ENCODE results near the gene SPATS2L.
"Not testable (repeated sequence)": the region's sequence is repeated elsewhere in the genome, so short reads cannot be mapped to it uniquely, and the experiment has no call there.

The SPATS2L gene

DNA sequence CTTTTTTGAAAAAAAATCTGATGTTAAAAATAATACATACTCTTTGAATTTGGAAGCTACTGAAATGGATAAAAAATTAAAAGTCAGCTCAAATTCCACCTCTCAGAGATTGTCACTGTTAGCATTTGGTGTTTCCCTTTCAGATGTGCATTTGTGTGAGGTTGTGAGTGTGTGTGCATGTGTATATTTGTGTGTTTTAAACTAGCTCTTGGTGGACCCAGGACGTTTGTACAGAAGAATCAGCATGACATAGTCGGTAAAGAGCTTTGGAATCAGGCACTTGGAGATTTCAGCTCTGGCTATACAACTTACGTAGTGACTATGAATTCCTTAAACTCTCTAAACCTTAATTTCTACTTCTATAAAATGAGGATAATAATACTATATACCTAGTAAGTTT is 14.5 kb downstream of the SPATS2L start:
- no peak for DNase-seq

DNA sequence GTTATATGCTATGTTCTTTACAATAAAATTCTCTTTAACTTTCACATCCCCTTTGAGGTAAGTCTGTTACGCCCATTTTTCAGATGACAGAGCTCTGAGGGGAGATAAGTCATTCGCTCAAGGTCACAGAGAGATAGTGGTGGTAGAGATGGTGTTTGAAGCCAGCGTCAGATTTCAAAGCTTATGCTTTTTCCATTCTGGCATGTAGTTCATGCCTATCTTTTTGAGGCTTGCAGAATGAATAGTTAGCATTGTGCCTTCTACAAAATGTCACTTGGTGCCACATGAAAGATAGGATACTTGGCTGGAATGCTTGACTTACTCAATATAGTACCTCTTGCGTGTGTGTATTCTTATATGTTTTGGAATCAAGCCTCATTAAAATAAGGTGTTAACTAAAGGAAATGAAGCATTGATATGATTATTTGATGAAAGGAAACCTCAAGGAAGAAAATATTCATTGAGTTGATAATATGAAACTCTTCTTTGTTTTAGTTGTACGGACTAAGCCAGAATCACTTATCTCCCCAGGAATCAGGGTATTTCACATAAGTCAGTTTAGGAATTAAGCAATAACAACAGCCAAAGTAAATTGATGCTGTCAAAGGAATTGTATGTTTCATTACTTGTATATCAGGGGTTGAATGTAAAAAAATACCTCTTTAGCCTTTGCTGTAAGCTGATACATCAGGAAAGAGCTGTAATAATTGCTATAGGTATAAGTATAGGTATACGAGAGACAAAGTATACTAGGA is 15.5 kb downstream of the SPATS2L start:
- DNase-seq: no peak

GRCh38 chr2:200322607-200323006 is 16.1 kb downstream of the SPATS2L start:
- DNase-seq: no peak

DNA sequence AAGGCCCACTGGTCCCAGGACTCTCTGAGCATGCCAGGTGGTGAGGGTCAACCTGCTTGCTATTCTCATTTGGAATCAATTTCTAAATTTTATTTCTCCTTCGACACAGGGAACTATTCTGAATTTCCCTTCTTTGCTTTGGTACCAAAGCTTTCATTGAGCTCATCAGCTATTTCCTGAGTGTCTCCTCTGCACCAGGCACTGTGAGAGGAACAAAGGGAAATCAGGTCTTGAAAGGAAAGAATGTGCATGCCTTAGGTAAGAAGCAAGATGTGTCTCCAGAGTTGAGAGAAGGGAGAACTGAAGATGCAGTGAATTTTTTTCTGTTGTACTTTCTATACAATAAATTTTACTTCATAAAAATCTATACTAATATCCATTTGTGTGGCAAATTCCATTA is 17.9 kb downstream of the SPATS2L start:
- no peak for DNase-seq

DNA sequence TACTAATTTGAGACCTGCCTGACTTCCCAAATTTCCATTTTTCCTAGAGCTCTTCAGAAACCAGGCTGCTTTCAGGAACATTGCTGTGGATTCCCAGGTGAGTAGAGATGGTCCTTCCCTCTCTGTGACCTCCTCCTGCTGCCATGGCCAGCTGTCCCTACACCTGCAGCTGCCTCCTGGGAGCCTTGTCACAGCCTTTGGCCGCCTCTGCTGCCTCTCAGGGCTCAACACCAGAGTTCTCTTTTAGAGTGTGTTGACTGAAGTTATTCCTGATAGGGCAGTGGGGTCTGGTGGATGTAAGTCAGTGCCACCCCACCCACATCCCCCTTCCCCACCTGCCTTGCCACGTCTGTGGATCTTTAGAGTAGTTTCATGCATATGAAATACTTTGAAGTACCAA is 22.9 kb downstream of the SPATS2L start:
- DNase-seq: no peak

DNA sequence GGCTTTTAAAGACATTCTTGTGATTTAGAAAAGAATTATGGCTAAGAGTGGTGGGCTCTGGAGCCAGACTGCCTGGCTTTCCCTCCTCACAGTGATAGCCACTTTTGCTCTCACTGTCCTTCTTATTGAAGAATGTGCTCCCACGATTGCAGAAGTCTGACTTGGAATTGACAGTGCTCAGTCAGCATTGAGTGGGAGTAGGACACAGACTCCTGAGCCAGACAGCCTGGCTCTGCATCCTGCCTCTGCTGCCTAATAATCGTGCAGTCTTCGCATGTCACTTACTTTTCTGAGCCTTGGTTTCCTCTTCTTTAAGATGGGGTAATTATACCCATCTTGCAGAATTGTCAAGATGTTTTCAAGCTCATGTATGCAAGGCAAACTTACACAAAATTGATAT is 23.3 kb downstream of the SPATS2L start:
- DNase-seq: no peak

GRCh38 chr2:200330351-200331060 is 24.0 kb downstream of the SPATS2L start:
- no peak for DNase-seq

DNA sequence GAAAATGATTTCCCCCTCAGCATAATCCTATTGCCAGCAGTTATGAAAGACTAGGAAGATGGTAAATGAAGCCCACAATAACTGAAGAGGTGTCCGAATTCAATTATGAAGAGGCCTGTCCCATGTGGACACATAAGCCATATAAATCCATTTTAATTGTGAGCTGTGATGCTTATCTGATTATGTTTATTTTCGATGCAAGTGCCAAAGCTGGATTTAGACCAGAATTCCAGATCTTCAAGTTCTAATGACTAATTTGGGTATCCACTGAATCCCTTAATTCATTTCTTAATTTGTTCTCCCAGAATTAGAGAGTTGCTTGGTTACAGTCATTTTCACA is 24.5 kb downstream of the SPATS2L start:
- DNase-seq: no peak

- peak; percentile 34 for DNase-seq
Measured at GRCh38 chr2:200335657-200336056, 29.2 kb downstream of the SPATS2L start.

DNA sequence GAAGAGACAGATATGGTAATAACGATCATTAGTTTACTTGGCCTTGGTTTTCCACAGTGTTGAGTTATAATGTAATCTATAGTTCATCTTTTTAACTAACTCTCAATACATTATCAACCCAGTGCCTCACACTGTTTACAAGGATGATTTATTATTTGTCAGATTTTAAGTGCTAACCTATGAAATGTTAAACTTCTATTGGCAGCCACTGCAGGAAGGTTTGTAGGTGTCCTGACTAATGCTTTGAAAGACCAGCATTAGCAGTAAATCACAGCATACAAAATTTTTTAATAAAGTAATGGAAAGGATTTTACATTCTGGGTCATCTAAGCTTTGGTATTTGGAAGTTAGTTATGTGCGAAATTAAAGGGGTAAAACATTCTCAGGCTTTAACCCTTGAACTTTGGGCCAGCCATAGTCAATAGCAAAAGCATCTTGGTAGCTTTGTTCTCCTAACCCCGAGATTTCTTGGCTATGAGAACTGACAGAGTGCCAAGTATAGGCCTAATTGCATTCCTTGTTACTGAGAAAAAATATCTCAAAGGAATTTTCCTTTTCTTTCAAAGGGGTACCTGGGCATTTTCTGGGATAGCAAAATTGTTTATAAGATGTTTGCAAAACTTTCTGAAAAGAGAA is 30.6 kb downstream of the SPATS2L start:
- DNase-seq: no peak

DNA sequence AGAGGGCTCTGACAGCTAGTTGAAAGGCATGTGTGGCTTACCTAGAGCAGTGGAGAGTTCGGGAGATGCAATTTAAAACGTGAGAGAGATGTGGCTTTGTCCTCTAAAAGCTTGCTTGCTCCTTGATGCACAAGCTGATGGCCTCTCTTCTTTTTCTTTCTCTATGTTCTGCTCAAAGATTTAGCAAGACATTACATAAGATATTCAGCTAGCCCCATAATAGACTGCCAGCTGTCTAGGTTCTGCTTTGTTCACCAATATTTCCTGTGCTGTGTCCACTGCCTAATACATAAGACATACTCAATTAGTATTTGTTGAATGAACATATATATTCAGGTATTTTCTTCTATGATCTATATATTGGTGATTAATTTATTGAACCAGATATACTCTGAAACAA is 31.1 kb downstream of the SPATS2L start:
- DNase-seq: no peak

DNA sequence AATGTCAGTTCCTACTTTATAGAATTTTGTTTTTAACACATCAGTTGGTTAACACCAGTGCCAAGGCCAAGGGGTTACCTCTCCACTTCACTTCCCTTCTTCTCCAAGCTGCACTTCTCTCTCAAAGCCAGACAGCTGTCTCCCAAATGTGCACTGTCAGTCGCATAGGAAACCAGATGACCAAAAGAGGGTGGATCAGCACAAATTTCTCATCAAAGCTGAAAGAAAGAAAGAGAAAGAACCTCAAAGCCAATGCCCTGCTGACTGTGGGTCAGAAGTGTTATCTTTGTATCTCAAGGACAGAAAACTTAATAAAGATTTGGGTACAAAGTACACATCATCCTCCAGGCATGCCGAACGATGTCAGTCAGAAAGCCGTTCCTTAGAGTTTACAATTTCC is 32.2 kb downstream of the SPATS2L start:
- peak; percentile 27 for DNase-seq

GRCh38 chr2:200340508-200341224 is 34.2 kb downstream of the SPATS2L start:
- DNase-seq: peak; percentile 29

DNA sequence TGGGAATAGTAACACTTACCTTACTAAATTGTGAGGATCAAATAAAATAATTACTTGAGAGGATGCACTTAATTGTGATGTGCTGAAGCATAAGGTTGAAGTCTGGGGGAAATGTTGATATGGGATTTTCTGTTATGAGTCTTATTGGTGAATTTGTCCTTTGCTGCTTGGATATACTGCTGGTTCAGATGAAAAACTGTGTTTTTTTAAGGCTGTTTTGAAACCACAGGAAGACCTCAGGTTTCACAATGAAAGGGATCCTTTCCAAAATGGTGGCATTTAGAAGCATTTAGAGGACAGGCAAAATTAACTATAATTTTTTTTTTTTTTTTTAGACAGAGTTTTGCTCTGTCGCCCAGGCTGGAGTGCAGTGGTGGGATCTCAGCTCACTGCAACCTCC is 34.9 kb downstream of the SPATS2L start:
- DNase-seq: no peak

GRCh38 chr2:200342235-200342634 is 35.7 kb downstream of the SPATS2L start:
- DNase-seq: no peak

DNA sequence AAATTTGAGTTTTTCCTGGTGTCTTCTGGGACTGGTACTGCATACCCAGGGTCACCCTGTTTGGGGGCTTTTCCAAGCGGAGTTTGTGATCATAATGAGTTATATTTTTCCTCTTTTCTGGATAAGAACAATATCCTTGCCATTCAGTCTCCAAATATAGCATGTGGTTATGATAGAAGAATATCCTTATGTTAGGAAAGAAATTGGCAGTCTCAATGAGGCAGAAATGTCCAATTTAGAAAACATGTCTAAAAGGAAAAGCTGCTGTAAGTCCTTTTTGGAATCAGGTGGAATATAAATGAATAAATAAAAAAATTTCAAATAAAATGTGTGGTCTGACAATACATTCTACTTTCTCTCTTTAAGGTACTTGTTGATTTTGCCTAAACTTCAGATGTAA is 36.2 kb downstream of the SPATS2L start:
- DNase-seq: no peak

GRCh38 chr2:200344202-200344601 is 37.7 kb downstream of the SPATS2L start:
- not testable (repeated sequence) for DNase-seq

DNA sequence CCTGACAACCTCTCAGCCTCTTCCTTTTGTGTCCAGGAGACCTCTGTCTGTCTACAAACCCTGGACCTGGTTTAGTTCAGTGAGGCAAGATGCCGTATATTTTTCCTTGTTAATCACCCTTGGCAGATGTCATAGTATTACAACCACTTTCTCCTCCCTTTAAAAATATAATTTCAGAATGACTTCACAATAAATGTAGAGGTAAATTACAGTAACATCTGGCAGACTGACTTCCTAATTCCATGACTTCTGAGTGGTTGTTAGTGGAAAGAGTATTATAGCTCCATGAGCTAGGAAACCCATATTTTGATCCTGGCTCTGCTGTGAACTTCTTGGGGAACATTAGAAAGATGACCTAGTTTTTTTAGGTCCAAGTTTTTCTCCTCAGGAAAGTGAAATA is 39.5 kb downstream of the SPATS2L start:
- DNase-seq: no peak

- DNase-seq: no peak
Measured at GRCh38 chr2:200347301-200347700, 40.8 kb downstream of the SPATS2L start.

DNA sequence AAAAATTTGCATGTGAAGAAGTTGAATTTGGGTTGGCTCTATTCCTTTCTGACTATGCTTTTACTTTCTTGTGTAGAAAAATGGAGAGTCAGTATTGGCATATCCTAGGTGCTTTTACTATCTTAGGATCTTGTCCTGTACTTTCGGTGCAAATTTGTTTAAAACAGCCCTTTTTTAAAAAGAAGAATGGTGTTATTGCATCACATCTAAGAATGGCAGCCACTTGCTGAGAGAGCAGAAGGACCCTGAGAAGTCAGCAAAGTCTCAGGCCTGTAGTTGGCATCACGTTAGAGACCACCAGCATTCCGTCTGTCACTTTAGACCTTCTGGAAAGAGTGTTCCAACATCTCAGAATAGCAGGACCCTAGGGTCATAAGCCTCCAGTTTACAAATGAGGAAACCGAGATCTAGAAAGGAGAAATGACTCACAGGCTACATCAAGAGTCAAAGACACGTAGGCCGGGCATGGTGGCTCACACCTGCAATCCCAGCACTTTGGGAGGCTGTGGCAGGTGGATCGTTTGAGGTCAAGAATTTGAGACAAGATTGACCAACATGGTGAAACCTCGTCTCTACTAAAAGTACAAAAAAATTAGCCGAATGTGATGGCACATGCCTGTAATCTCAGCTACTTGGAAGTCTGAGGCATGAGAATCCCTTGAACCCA is 42.5 kb downstream of the SPATS2L start:
- no peak for DNase-seq

DNA sequence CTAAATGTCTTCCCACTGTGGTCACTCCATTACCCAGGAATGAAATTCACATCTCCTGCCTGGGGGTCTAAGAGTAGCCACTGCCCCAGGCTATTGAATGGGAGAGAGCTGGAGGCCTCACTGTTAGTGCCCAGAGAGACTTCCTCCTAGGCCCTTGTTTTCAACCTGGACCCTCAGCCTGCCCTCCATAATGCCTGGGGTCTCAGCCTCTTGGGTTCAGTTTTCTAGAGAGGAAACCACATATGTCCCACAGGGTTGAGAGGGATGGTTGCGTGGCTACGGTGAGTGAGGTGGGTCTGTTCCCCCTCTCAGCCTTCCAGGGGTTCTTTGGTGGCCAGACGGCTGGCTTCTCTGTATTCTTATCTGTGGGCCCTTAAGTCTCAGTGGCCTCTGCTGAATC is 43.4 kb downstream of the SPATS2L start:
- DNase-seq: no peak

- DNase-seq: peak; percentile 48
Measured at GRCh38 chr2:200350850-200351285, 44.4 kb downstream of the SPATS2L start.

DNA sequence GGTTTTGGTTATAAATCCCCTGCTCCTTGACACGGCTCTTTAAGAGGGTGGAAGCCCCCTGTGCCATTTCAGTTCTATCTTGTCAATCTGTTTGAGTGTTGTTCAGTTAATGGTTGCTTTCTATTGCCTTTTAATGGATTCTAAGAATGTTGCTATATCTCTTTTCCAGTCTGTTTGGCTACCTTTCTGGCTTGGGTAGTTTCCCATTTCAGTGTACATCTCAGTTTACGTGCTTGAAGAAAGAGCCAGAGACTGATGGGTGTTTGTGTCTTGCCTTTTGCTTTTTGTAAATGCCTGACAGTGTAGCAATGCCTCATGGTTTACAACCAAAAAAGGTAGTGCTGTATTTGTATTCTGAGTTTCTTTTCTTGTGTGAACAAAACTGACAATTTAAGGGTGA is 45.3 kb downstream of the SPATS2L start:
- DNase-seq: no peak
